Left kidney (tissue), 2 donors: ENCODE data around the gene FGGY. TPM values are rescaled to one million over a fixed set of nuclear protein-coding genes. Genes with fewer than 3 reads are reported as not detected.
"Not testable (repeated sequence)": the region's sequence is repeated elsewhere in the genome, so short reads cannot be mapped to it uniquely, and the experiment has no call there.

Experiments
- DNase-seq: peaks from one replicate; pipeline ENCODE4 v3.0.0-alpha.2; 2013
- polyA plus RNA-seq: library from polyadenylated mRNA; unstranded; fragments of 120-200 nt; gene quantifications from one replicate; pipeline ENCODE4 v1.2.1, GENCODE V29; 2013; ENCODE audit not compliant: insufficient read length

FGGY gene
- polyA plus RNA-seq, 1 donor = 26.6 TPM

DNA sequence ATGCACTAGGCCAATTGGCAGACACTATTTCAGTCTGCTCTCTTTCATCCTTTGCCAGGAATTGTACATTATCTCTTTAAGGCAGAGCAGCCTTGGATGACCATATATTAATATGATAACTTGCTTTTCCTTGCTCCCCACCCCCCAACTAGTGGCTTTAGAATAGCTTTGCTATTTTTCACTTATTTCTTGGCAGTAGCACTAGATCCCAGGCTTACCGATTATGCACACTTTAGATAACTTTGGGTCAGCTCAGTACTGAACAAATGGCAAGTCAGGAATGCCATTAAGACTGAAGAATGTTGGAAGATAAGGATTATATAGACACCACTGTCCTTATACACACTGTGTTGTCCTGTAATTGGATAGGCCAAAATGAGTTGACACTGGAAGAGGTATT, 146.4 kb downstream of the FGGY start:
- DNase-seq = no peak

DNA sequence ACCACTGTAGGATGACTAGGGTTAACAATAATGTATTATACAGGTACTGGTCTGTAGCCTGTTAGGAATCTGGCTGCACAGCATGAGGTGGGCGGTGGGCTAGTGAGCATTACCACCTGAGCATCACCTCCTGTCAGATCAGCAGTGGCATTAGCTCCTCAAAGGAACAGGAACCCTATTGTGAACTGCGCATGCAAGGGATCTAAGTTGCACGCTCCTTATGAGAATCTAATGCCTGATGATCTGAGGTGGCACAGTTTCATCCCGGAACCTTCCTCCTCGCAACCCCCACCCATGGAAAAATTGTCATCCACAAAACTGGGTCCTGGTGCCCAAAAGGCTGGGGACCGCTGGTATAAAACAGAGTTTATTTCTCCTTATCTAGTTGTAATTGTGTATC, 147.6 kb downstream of the FGGY start:
- DNase-seq = no peak

DNA sequence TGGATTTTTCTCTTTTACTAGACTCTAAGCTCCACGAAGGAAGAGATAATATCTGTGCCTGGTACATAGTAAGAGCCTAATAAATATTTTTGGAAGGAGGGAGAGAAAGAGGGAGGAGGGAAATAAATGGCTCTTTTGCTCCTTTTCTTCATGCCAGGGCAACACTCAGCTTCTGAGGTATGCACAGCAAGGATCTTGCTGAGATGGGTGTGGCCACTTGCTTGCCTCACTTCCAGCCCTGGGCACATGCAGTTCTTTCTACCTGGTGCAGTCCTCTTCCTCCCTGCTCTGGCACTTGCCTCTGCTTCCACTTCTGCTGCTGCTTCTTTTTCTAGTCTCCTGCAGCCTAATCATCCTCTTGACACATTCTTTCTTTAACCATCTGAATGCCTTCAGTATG, 148.1 kb downstream of the FGGY start:
- no peak for DNase-seq

GRCh38 chr1:59446257-59446901, 149.5 kb downstream of the FGGY start:
- DNase-seq = no peak

GRCh38 chr1:59452026-59452425, 155.1 kb downstream of the FGGY start:
- DNase-seq = no peak

DNA sequence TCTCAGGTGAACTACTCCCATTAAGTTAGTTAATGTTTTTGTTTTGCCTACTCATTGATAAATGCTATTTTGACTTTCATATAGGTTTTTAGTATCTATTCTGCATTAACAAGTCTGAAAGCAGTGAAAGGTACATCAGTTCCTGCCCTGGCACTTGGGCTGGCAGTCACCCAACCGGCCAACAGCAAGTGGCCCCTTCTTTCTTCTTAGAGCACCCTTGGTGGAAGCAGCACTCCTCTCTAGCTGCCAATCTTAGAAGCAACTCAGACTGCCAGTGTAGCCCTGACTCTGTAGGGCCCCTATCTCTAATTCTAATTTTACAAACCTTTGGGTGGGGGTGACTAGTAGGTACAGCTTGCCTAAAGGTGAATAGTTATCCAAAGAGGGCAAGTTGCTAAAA, 155.7 kb downstream of the FGGY start:
- DNase-seq = no peak

DNA sequence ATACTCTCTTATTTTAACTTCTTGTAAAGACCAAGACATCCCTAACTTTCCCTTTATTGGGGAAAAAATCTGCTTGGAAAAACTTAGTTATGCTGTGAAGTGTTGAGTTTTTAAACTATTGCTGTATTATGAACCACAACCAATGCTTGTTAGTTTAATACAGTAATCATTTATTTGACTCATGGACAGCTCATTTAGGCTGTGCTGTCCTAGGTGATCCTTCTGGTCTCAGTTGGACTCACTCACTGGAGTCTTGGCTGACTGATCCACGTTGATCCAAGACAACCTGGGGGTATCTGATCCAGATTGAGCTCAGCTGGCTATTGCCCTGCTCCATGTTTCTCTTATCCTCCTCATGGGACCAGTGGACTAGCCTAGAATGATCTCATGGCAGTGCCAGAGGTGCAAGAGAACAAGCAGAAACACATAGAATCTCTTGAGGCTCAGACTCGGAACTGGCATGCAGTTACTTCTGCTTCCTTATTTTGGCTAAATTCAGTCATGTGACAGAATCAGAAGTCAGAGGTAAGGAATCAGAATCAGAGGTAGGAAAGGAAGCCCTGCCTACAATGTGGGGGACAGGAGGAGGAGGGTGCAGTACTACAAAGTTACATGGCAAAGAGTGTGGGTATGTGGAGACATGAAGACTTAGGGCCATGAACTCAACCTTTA, 156.5 kb downstream of the FGGY start:
- no peak for DNase-seq

DNA sequence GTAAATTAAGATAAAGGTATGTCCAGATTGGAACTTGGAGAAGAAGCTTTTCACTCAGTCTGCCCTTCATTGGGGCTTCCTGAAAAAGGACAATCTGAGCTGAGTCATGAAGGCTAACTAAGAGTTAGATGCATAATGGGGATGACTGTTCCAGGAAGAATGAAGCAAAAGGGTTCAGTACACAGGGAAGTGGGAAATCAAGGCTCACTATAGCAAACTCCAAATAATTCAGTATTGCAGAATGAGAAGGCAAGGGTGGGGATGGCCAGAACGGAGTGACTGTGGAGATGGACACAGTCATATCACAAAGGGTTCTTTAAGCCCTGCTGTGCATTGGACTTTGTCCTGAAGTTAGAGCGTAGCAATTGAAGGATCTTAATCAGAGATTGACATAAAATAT, 158.3 kb downstream of the FGGY start:
- DNase-seq = no peak

DNA sequence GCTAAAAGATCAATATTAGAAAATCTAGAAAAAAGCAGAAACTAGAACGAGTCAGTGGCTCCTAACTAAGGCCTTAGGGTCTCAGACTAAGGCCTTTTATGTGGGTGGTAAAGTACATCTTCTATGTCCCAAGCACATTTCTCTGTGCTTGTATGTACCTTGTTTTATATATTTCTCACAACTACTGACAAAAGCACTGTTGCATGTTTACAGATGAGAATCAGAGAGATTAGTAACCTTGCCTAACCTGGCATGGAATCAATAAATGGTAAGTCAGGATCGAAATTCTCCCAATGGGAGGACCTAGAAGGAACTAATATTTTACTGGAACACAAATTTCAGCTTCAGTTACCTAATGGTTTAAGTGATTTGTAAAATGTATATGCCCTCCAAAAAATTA, 160.9 kb downstream of the FGGY start:
- DNase-seq = no peak

DNA sequence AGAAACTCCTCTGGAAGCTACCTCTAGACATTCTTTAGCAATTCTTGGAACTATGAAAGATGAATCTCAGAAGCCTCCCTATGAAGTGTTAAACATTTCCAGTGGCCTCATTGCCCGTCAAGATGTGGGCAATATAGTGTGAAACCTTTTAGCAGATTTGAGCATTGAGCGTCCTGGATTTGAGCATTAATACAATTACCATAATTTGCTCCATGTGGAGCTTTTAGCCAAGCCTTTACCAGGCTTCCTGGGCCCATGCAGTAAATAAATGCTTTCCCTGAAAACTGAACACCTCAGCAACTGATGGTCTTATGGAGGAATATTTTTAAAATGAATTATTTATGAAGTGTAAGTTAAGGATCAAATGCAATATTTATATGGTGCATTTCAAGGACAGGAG, 162.0 kb downstream of the FGGY start:
- DNase-seq = no peak

- not testable (repeated sequence) for DNase-seq
Measured at GRCh38 chr1:59462942-59463341, 166.0 kb downstream of the FGGY start.

DNA sequence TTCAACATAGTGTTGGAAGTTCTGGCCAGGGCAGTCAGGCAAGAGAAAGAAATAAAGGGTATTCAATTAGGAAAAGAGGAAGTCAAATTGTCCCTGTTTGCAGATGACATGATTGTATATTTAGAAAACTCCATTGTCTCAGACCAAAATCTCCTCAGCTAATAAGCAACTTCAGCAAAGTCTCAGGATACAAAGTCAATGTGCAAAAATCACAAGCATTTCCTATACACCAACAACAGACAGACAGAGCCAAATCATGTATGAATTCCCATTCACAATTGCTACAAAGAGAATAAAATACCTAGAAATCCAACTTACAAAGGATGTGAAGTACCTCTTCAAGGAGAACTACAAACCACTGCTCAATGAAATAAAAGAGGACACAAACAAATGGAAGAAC, 168.6 kb downstream of the FGGY start:
- not testable (repeated sequence) for DNase-seq

DNA sequence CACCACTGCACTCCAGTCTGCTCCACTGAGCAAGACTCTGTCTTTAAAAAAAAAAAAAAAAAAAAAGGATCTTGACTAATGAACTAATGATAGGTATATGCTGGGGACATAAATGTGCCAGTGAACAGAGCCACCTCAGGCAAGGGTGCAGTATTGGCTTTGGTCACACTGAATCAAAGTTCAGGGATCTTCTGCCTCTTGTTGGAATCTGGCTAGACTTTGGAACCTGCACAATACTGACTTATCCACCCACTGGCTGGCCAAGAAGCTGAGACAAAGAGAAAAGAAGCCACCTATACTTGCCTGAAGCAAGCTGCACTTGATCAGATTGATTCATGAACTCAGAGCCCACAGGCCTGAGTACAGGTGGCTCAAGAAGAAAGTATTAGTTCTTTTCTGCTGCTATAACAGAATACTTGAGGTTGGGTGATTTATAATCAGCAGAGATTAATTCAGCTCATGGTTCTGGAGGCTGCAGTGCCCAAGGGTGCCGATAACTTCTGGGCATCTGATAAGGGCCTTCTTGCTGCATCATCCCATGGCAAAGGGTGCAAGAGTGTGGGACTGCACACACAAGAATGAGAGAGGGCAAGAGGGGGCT, 172.0 kb downstream of the FGGY start:
- DNase-seq = no peak

DNA sequence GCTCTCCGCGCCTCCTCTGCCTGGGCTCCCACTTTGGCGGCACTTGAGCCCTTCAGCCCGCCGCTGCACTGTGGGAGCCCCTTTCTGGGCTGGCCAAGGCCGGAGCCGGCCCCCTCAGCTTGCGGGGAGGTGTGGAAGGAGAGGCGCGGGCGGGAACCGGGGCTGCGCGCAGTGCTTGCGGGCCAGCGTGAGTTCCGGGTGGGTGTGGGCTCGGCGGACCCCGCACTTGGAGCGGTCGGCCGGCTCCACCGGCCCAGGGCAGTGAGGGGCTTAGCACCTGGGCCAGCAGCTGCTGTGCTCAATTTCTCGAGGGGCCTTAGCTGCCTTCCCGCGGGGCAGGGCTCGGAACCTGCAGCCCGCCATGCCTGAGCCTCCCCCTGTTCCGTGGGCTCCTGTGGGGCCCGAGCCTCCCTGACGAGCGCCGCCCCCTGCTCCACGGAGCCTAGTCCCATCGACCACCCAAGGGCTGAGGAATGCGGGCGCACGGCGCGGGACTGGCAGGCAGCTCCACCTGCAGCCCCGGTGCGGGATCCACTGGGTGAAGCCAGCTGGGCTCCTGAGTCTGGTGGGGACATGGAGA, 175.2 kb downstream of the FGGY start:
- DNase-seq = not testable (repeated sequence)

DNA sequence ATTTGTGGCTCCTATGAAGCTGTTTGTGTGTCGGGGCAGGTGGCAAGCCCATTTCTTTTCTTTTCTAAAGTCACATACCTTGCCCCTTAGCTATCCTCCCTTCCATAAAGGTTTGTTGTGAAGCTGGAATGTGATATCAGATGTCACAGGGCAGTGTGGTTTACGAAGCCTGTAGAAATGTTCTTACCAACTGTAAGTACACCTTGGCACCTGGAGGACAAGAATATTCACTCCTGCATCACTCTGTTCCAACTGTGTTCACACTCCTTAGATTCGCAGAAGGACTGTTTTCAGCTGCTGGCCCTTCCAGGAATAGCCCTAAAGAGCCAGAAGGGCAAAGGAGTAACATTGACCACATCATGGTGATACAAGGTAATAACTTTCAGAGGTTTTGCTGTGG, 176.9 kb downstream of the FGGY start:
- no peak for DNase-seq

DNA sequence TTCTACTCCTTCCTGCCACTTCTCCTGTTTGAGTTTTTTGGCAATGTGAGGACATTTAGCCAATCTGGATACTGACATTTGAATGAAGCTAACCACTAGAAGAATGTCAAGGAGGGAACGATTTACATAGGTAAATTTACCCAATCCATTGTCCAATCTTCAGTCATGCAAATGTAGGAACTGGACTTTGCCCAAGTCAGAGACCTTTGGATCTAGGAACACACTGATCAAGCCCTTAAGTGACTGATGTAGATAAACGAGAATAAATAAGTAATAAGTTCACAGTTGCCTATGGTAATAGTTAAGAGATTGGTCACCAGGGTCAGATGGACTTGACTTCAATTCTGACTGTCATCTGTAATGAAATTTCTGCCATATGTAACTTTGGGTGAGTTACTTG, 177.6 kb downstream of the FGGY start:
- no peak for DNase-seq

DNA sequence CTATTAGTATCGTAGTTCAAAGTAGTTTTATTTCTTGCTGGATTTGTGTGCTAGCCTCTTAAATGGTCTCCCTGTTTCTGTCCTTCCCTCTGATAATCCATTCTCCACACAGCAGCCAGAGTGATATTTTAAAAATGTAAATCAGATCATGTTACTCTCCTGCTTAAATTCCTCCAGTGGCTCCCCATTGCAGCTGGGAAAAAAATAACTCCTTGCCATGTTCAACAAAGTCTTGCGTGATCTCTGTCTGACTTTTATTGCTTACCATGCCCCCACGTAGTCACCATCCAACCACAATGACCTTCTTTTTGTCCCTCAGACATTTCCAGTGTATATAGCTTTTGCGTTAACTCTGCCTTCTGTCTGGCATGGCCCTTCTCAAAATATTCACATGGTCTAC, 178.8 kb downstream of the FGGY start:
- no peak for DNase-seq

DNA sequence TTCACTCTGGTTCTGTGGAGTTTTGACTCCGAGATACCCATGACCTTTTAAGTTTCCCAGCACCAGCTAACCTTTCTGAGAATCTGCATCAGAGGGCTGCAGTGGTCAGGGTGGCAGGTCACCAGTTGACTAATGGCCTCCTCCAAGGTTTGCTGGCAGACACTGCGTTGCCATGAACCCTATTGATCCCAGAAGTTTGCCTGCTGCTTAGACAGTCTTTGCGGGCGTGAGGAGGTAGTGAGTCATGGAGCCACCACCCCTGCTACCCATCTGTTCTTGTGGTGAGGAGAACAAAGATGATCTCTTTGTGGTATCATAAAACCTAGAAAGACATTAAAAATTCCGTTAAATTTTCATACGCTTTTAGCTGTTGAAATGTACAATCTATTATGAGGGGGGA, 180.4 kb downstream of the FGGY start:
- no peak for DNase-seq

DNA sequence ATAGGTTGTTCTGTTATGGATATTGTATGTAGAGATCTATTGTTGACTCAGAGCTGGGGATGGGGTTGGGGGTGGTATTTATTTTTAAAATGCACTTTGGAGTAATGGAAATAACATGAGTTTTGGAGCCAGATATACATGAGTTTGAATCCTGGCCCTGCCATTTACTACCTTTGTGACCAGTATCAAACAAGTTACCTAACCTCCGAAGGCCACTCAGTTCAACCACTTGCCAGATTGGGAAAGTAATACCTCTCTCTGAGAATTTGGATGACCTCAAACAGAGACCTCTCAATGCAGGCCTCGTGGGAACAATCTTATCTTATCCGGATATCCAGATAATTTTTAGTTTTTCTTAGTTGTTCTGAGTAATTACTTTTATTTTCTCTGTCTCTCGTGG, 181.0 kb downstream of the FGGY start:
- no peak for DNase-seq

DNA sequence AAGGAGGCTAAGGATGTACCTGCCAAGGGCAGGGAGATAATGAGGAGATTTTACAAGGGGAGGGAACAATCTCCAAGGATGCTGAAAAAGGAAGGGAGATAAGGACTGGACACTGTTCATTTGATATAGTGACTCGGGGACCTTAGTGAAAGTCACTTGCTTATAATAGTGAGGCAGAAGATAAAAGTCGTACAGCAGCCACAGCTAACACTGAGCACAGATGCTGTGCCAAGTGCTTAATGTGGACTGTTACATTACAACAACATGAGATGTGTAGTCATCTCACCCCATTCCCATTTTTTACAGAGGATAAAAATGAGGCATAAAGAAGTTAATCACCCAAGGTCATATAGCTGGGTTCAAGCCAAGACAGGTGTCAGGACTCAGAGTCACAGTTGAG, 181.9 kb downstream of the FGGY start:
- no peak for DNase-seq

DNA sequence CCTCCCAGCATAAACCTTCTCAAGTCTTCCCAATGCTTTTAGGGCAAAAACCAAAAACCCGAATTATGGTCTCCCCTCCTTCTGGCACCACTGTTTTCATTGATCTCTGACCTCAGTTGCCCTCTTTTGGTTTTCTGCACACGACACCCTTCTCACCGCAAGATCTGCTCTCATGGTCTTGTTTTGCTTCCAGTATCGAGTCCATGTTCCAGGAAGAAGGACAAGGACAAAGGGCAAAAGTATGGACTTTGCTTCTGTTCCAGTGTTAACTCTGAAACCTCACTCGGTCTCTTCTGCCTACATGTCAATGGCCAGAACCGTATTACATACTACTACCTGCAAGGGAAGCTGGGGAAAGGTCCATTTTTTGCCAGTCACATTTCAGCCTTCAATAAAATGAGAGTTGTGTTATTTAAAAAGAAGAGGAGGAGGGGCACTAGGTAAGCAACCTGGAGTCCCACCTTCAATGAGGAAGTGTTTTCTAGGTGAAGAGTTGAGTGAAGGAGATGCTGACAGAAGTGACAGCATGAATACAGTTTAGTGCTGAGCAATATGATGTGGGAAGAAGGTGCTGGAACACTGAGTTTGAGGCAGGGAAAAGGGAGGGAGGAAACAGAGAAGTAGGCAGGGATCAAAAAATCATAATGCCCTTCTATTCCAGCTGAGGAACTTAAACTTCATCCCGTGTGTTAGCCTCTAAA, 183.4 kb downstream of the FGGY start:
- no peak for DNase-seq

- no peak for DNase-seq
Measured at GRCh38 chr1:59481881-59482505, 185.1 kb downstream of the FGGY start.
